ENCODE measurements around the gene FGGY.

The FGGY gene

GRCh38 chr1:59322814-59323213, 25.9 kb downstream of the FGGY start:
- H3K27ac ChIP-seq (ENCODE audit: extremely low read depth, low read depth, low read length), result no peak overlapping the region
- no peaks in the 10 kb centered on the region for H3K9me3 ChIP-seq (ENCODE audit: control insufficient read depth, insufficient read depth, low read depth, low read length)
- no peaks in the 10 kb centered on the region for H3K4me1 ChIP-seq (ENCODE audit: control insufficient read depth, insufficient read depth, low read length)
- ChIA-PET CTCF (no interaction called here), POLR2A (no interaction called here)
- H3K36me3 ChIP-seq (ENCODE audit: control insufficient read depth in 2 of 2, insufficient read depth in 1 of 2, low read length in 2 of 2), result no peaks in the 10 kb centered on the region
- TF ChIP-seq ZNF654 (tag by site-specific recombination; IDR thresholded peaks at IDR 0.05; ENCODE audit: low read depth) (no peak), PBX3 (CRISPR knock-in tag; IDR thresholded peaks at IDR 0.05) (no peak), ZNF544 (tag by site-specific recombination; IDR thresholded peaks at IDR 0.05) (no peak), ZNF10 (tag by site-specific recombination; IDR thresholded peaks at IDR 0.05) (no peak), ZNF830 (tag by site-specific recombination; IDR thresholded peaks at IDR 0.05; ENCODE audit: low read depth) (no peak), ZNF341 (tag by site-specific recombination; IDR thresholded peaks at IDR 0.05; ENCODE audit: low read depth) (no peak)
- TF ChIP-seq, protein P1, sequence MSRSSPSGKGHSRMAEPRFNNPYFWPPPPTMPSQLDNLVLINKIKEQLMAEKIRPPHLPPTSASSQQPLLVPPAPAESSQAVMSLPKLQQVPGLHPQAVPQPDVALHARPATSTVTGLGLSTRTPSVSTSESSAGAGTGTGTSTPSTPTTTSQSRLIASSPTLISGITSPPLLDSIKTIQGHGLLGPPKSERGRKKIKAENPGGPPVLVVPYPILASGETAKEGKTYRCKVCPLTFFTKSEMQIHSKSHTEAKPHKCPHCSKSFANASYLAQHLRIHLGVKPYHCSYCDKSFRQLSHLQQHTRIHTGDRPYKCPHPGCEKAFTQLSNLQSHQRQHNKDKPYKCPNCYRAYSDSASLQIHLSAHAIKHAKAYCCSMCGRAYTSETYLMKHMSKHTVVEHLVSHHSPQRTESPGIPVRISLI (tag by site-specific recombination; IDR thresholded peaks at IDR 0.05), result no peak
- no peak overlapping the region for H3K4me3 ChIP-seq (ENCODE audit: low read depth, low read length)

DNA sequence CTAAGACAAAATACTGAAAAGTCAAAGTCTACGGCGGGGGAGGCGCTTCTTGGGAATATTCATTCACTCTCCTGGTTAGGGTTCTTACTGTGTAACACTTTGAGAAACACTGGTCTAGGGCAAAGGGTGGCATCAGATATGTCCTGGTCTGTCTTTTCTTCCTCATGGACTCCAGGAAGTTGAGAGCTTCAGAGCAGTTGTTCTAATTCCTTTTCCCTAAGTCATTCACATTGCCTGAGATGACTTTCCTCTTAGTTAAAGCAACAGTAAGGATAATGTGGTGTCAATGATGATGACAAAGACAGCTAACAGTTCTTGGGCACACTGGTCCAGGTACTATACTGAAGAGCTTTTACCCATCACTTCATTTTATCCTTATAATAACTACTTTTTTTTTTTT, 27.0 kb downstream of the FGGY start:
- no peak overlapping the region for H3K4me3 ChIP-seq (ENCODE audit: low read depth, low read length)
- H3K36me3 ChIP-seq (ENCODE audit: control insufficient read depth in 2 of 2, insufficient read depth in 1 of 2, low read length in 2 of 2), result no peaks in the 10 kb centered on the region
- POLR2A ChIA-PET, result interaction anchor here (0.7 kb wide), 1 partner anchor 362 kb away, joined by 4 read pairs; no protein-coding TSS in a partner anchor
- H3K4me1 ChIP-seq (ENCODE audit: control insufficient read depth, insufficient read depth, low read length), result no peaks in the 10 kb centered on the region
- no peak overlapping the region for H3K27ac ChIP-seq (ENCODE audit: extremely low read depth, low read depth, low read length)
- no peaks in the 10 kb centered on the region for H3K9me3 ChIP-seq (ENCODE audit: control insufficient read depth, insufficient read depth, low read depth, low read length)
- no peak for TF ChIP-seq SP2 (tag by site-specific recombination; IDR thresholded peaks at IDR 0.05)
- no peak for TF ChIP-seq ZNF473 (tag by site-specific recombination; IDR thresholded peaks at IDR 0.05)
- TF ChIP-seq ZSCAN4 (tag by site-specific recombination; IDR thresholded peaks at IDR 0.05), result no peak
- no peak for TF ChIP-seq ZNF548 (tag by site-specific recombination; IDR thresholded peaks at IDR 0.05)
- TF ChIP-seq, protein P2, sequence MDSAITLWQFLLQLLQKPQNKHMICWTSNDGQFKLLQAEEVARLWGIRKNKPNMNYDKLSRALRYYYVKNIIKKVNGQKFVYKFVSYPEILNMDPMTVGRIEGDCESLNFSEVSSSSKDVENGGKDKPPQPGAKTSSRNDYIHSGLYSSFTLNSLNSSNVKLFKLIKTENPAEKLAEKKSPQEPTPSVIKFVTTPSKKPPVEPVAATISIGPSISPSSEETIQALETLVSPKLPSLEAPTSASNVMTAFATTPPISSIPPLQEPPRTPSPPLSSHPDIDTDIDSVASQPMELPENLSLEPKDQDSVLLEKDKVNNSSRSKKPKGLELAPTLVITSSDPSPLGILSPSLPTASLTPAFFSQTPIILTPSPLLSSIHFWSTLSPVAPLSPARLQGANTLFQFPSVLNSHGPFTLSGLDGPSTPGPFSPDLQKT (IDR thresholded peaks at IDR 0.05; ENCODE audit: borderline replicate concordance, low read depth, low read length), result no peak
- no peak for TF ChIP-seq ZIC2 (tag by site-specific recombination; IDR thresholded peaks at IDR 0.05)
- TF ChIP-seq ZNF76 (tag by site-specific recombination; IDR thresholded peaks at IDR 0.05; ENCODE audit: borderline replicate concordance, low read depth), result no peak
- no peak for TF ChIP-seq ZNF221 (tag by site-specific recombination; IDR thresholded peaks at IDR 0.05; ENCODE audit: borderline replicate concordance)
- TF ChIP-seq ZNF707 (tag by site-specific recombination; IDR thresholded peaks at IDR 0.05), result no peak
- TF ChIP-seq ZBTB17 (tag by site-specific recombination; IDR thresholded peaks at IDR 0.05), result no peak
- CTCF ChIA-PET, result no interaction called here

DNA sequence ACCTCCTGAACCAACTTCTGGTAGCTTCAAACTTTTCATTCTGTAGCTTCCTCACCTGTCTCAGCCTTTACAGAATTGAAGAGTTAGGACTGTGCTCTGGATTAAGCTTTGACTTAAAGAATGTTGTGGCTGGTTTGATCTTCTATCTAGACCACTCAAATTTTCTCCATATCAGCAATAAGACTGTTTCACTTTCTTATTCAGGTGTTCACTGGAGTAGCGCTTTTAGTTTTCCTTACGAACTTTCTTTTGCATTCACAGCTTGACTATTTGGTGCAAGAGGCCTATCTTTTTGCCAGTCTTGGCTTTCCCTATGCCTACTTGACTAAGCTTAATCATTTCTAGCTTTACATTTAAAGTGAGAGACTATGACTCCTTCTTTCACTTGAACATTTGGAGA, 31.5 kb downstream of the FGGY start:
- Histone ChIP-seq H3K4me1 (ENCODE audit: control insufficient read depth, insufficient read depth, low read length) (no peaks in the 10 kb centered on the region), H3K36me3 (ENCODE audit: control insufficient read depth in 2 of 2, insufficient read depth in 1 of 2, low read length in 2 of 2) (no peaks in the 10 kb centered on the region), H3K9me3 (ENCODE audit: control insufficient read depth, insufficient read depth, low read depth, low read length) (no peaks in the 10 kb centered on the region), H3K4me3 (ENCODE audit: low read depth, low read length) (no peak overlapping the region), H3K27ac (ENCODE audit: extremely low read depth, low read depth, low read length) (no peak overlapping the region)
- ChIA-PET CTCF (interaction anchor here (0.8 kb wide), 1 partner anchor 377 kb away, joined by 3 read pairs; no protein-coding TSS in a partner anchor), POLR2A (no interaction called here)
- TF ChIP-seq, protein P3, sequence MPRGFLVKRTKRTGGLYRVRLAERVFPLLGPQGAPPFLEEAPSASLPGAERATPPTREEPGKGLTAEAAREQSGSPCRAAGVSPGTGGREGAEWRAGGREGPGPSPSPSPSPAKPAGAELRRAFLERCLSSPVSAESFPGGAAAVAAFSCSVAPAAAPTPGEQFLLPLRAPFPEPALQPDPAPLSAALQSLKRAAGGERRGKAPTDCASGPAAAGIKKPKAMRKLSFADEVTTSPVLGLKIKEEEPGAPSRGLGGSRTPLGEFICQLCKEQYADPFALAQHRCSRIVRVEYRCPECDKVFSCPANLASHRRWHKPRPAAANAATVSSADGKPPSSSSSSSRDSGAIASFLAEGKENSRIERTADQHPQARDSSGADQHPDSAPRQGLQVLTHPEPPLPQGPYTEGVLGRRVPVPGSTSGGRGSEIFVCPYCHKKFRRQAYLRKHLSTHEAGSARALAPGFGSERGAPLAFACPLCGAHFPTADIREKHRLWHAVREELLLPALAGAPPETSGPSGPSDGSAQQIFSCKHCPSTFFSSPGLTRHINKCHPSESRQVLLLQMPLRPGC (tag by site-specific recombination; IDR thresholded peaks at IDR 0.05), result no peak
- TF ChIP-seq SCRT2 (tag by site-specific recombination; IDR thresholded peaks at IDR 0.05), result no peak
- no peak for TF ChIP-seq REPIN1 (tag by site-specific recombination; IDR thresholded peaks at IDR 0.05; ENCODE audit: low read depth)
- TF ChIP-seq ZNF112 (tag by site-specific recombination; IDR thresholded peaks at IDR 0.05), result no peak
- TF ChIP-seq KLF7 (tag by site-specific recombination; IDR thresholded peaks at IDR 0.05; ENCODE audit: borderline replicate concordance), result no peak
- no peak for TF ChIP-seq IKZF3 (tag by site-specific recombination; IDR thresholded peaks at IDR 0.05)
- no peak for TF ChIP-seq ZNF830 (tag by site-specific recombination; IDR thresholded peaks at IDR 0.05; ENCODE audit: low read depth)
- no peak for TF ChIP-seq ZNF10 (tag by site-specific recombination; IDR thresholded peaks at IDR 0.05)
- no peak for TF ChIP-seq HOXD13 (CRISPR knock-in tag; IDR thresholded peaks at IDR 0.05; ENCODE audit: borderline replicate concordance)
- TF ChIP-seq ZFP69B (tag by site-specific recombination; IDR thresholded peaks at IDR 0.05), result no peak
- no peak for TF ChIP-seq ZBTB8A (tag by site-specific recombination; IDR thresholded peaks at IDR 0.05)
- TF ChIP-seq MZF1 (tag by site-specific recombination; IDR thresholded peaks at IDR 0.05; ENCODE audit: borderline replicate concordance), result no peak

Measured in HEK293 (cell line).